Right lobe of liver (tissue), 4 donors: Measurements from ENCODE around the gene UCP1.

Source experiments
- POLR2A ChIP-seq: fragments of 450-650 bp; IDR thresholded peaks from one replicate; pipeline ENCODE4 v1.6.1; 2017; ENCODE audit warnings: antibody characterized with exemption, mild to moderate bottlenecking
- TF ChIP-seq, protein P1 (sequence below), 4 donors: fragments of 200-600 bp in 3 of 4; fragments of 450-650 bp in 1 of 4; IDR thresholded peaks; one replicate each; pipeline versions ENCODE4 v1.5.1 to v1.8.0; 2016 to 2022; ENCODE audit warnings: antibody characterized with exemption in 4 of 4, mild to moderate bottlenecking in 2 of 4
- donor health status: DM: no; HTN: no; CAD: no.
- donor health status: DM: no; HTN: no; CAD: no.
- donor health status: DM: no; HTN: yes; CAD: no.

DNA sequence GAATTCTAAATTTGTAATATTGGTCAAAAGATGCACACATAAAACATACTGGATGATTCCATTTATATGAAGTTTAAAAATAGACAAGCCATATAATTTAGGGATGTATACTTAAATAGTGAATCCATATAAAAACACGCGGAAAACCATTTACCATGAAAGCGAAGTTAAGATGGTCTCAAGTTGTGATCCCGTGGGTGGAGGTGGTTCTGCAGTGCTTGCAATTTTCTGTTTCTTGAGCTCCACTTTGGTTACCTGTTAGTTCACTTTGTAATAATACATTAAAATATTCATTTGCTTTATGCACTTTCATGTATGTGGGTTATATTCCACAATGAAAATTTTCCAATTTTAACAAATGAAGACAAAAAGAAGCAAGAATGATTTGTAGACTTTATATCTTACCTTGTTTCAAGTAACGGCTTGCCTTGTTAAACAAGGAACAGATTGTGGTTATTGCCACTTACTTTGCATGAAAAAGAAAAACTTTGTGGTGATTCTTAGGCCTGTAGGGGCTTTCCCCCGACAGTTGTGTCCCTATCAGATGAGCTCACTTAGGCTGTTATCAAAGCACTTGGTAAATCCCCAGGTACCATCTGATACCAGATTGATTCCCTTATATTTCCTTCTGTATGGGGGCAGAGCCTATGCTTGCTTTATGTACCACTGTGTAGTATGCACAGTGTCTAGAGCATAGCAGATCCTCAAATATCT, 12.2 kb downstream of the UCP1 start:
- TF ChIP-seq, protein P1, sequence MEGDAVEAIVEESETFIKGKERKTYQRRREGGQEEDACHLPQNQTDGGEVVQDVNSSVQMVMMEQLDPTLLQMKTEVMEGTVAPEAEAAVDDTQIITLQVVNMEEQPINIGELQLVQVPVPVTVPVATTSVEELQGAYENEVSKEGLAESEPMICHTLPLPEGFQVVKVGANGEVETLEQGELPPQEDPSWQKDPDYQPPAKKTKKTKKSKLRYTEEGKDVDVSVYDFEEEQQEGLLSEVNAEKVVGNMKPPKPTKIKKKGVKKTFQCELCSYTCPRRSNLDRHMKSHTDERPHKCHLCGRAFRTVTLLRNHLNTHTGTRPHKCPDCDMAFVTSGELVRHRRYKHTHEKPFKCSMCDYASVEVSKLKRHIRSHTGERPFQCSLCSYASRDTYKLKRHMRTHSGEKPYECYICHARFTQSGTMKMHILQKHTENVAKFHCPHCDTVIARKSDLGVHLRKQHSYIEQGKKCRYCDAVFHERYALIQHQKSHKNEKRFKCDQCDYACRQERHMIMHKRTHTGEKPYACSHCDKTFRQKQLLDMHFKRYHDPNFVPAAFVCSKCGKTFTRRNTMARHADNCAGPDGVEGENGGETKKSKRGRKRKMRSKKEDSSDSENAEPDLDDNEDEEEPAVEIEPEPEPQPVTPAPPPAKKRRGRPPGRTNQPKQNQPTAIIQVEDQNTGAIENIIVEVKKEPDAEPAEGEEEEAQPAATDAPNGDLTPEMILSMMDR (IDR thresholded peaks at IDR 0.05), result no peak
- no peak for TF ChIP-seq POLR2A
